Measurements from ENCODE around the gene TRPV2. TPM values are rescaled to one million over a fixed set of nuclear protein-coding genes. Genes with fewer than 3 reads are reported as not detected.
"Not testable (repeated sequence)": the region's sequence is repeated elsewhere in the genome, so short reads cannot be mapped to it uniquely, and the experiment has no call there.

The TRPV2 gene
- polyA plus RNA-seq, 1 donor, result 5.9 TPM

GRCh38 chr17:16444258-16444886 is 29.0 kb downstream of the TRPV2 start:
- Histone ChIP-seq H3K36me3 (ENCODE audit: control insufficient read depth, insufficient read depth, low read length) (peaks cover 83% of the 10 kb centered on the region), H3K9me3 (ENCODE audit: control insufficient read depth, low read depth, low read length) (no peaks in the 10 kb centered on the region), H3K27ac (ENCODE audit: low read length) (no peak overlapping the region), H3K4me3 (ENCODE audit: low read length) (no peak overlapping the region), H3K4me1 (ENCODE audit: control insufficient read depth, insufficient read depth, low read length) (peaks cover 7% of the 10 kb centered on the region), H3K27me3 (ENCODE audit: control insufficient read depth, insufficient read depth, low read length) (no peaks in the 10 kb centered on the region)
- no CpG with 5 or more reads among the region's 6 CpGs for WGBS (ENCODE audit: insufficient coverage, low lambda C conversion rate)
- DNase-seq, result no peak

- Histone ChIP-seq H3K4me1 (ENCODE audit: control insufficient read depth, insufficient read depth, low read length) (peaks cover 4% of the 10 kb centered on the region), H3K4me3 (ENCODE audit: low read length) (no peak overlapping the region), H3K27me3 (ENCODE audit: control insufficient read depth, insufficient read depth, low read length) (no peaks in the 10 kb centered on the region), H3K27ac (ENCODE audit: low read length) (no peak overlapping the region), H3K9me3 (ENCODE audit: control insufficient read depth, low read depth, low read length) (no peaks in the 10 kb centered on the region), H3K36me3 (ENCODE audit: control insufficient read depth, insufficient read depth, low read length) (peaks cover 79% of the 10 kb centered on the region)
- DNase-seq, result no peak
- no CpG with 5 or more reads among the region's 12 CpGs for WGBS (ENCODE audit: insufficient coverage, low lambda C conversion rate)
Measured at GRCh38 chr17:16446338-16446983, 31.1 kb downstream of the TRPV2 start.

GRCh38 chr17:16447676-16448075 is 32.3 kb downstream of the TRPV2 start:
- DNase-seq, result no peak
- Histone ChIP-seq H3K4me1 (ENCODE audit: control insufficient read depth, insufficient read depth, low read length) (peaks cover 4% of the 10 kb centered on the region), H3K27ac (ENCODE audit: low read length) (no peak overlapping the region), H3K4me3 (ENCODE audit: low read length) (no peak overlapping the region), H3K36me3 (ENCODE audit: control insufficient read depth, insufficient read depth, low read length) (peaks cover 67% of the 10 kb centered on the region), H3K9me3 (ENCODE audit: control insufficient read depth, low read depth, low read length) (no peaks in the 10 kb centered on the region), H3K27me3 (ENCODE audit: control insufficient read depth, insufficient read depth, low read length) (no peaks in the 10 kb centered on the region)
- no CpG with 5 or more reads among the region's 8 CpGs for WGBS (ENCODE audit: insufficient coverage, low lambda C conversion rate)

- Histone ChIP-seq H3K9me3 (ENCODE audit: control insufficient read depth, low read depth, low read length) (no peaks in the 10 kb centered on the region), H3K4me3 (ENCODE audit: low read length) (no peak overlapping the region), H3K27me3 (ENCODE audit: control insufficient read depth, insufficient read depth, low read length) (no peaks in the 10 kb centered on the region), H3K4me1 (ENCODE audit: control insufficient read depth, insufficient read depth, low read length) (peaks cover 4% of the 10 kb centered on the region), H3K36me3 (ENCODE audit: control insufficient read depth, insufficient read depth, low read length) (peaks cover 59% of the 10 kb centered on the region), H3K27ac (ENCODE audit: low read length) (no peak overlapping the region)
- no CpG with 5 or more reads among the region's 6 CpGs for WGBS (ENCODE audit: insufficient coverage, low lambda C conversion rate)
- DNase-seq, result no peak
Measured at GRCh38 chr17:16448490-16448889, 33.1 kb downstream of the TRPV2 start.

GRCh38 chr17:16449121-16449570 is 33.8 kb downstream of the TRPV2 start:
- no peak overlapping the region for H3K27ac ChIP-seq (ENCODE audit: low read length)
- peaks cover 4% of the 10 kb centered on the region for H3K4me1 ChIP-seq (ENCODE audit: control insufficient read depth, insufficient read depth, low read length)
- H3K27me3 ChIP-seq (ENCODE audit: control insufficient read depth, insufficient read depth, low read length), result no peaks in the 10 kb centered on the region
- H3K4me3 ChIP-seq (ENCODE audit: low read length), result no peak overlapping the region
- no peak for DNase-seq
- H3K9me3 ChIP-seq (ENCODE audit: control insufficient read depth, low read depth, low read length), result no peaks in the 10 kb centered on the region
- WGBS (ENCODE audit: insufficient coverage, low lambda C conversion rate), result no CpG with 5 or more reads among the region's 11 CpGs
- peaks cover 53% of the 10 kb centered on the region for H3K36me3 ChIP-seq (ENCODE audit: control insufficient read depth, insufficient read depth, low read length)

- H3K27ac ChIP-seq (ENCODE audit: low read length), result no peak overlapping the region
- H3K4me3 ChIP-seq (ENCODE audit: low read length), result no peak overlapping the region
- peaks cover 4% of the 10 kb centered on the region for H3K4me1 ChIP-seq (ENCODE audit: control insufficient read depth, insufficient read depth, low read length)
- no peak for DNase-seq
- no peaks in the 10 kb centered on the region for H3K9me3 ChIP-seq (ENCODE audit: control insufficient read depth, low read depth, low read length)
- WGBS (ENCODE audit: insufficient coverage, low lambda C conversion rate), result no CpG with 5 or more reads among the region's 4 CpGs
- H3K36me3 ChIP-seq (ENCODE audit: control insufficient read depth, insufficient read depth, low read length), result peaks cover 48% of the 10 kb centered on the region
- H3K27me3 ChIP-seq (ENCODE audit: control insufficient read depth, insufficient read depth, low read length), result no peaks in the 10 kb centered on the region
Measured at GRCh38 chr17:16450028-16450427, 34.7 kb downstream of the TRPV2 start.

GRCh38 chr17:16452268-16452667 is 36.9 kb downstream of the TRPV2 start:
- not testable (repeated sequence) for H3K4me3 ChIP-seq (ENCODE audit: low read length); H3K27ac ChIP-seq (ENCODE audit: low read length); H3K9me3 ChIP-seq (ENCODE audit: control insufficient read depth, low read depth, low read length); DNase-seq; H3K27me3 ChIP-seq (ENCODE audit: control insufficient read depth, insufficient read depth, low read length)
- no CpG with 5 or more reads among the region's 8 CpGs for WGBS (ENCODE audit: insufficient coverage, low lambda C conversion rate)
- Histone ChIP-seq H3K4me1 (ENCODE audit: control insufficient read depth, insufficient read depth, low read length) (peaks cover 12% of the 10 kb centered on the region), H3K36me3 (ENCODE audit: control insufficient read depth, insufficient read depth, low read length) (peaks cover 35% of the 10 kb centered on the region)

- Histone ChIP-seq H3K27me3 (ENCODE audit: control insufficient read depth, insufficient read depth, low read length) (no peaks in the 10 kb centered on the region), H3K4me1 (ENCODE audit: control insufficient read depth, insufficient read depth, low read length) (peaks cover 13% of the 10 kb centered on the region), H3K36me3 (ENCODE audit: control insufficient read depth, insufficient read depth, low read length) (peaks cover 34% of the 10 kb centered on the region), H3K27ac (ENCODE audit: low read length) (no peak overlapping the region), H3K9me3 (ENCODE audit: control insufficient read depth, low read depth, low read length) (no peaks in the 10 kb centered on the region), H3K4me3 (ENCODE audit: low read length) (no peak overlapping the region)
- WGBS (ENCODE audit: insufficient coverage, low lambda C conversion rate), result no CpG with 5 or more reads among the region's 4 CpGs
- DNase-seq, result no peak
Measured at GRCh38 chr17:16453493-16453851, 38.1 kb downstream of the TRPV2 start.

GRCh38 chr17:16455997-16456741 is 40.8 kb downstream of the TRPV2 start:
- Histone ChIP-seq H3K27me3 (ENCODE audit: control insufficient read depth, insufficient read depth, low read length) (no peaks in the 10 kb centered on the region), H3K36me3 (ENCODE audit: control insufficient read depth, insufficient read depth, low read length) (peaks cover 31% of the 10 kb centered on the region), H3K9me3 (ENCODE audit: control insufficient read depth, low read depth, low read length) (no peaks in the 10 kb centered on the region), H3K27ac (ENCODE audit: low read length) (peak overlapping the region; percentile 20), H3K4me1 (ENCODE audit: control insufficient read depth, insufficient read depth, low read length) (peaks cover 30% of the 10 kb centered on the region), H3K4me3 (ENCODE audit: low read length) (no peak overlapping the region)
- no peak for DNase-seq
- 50% methylated on average over 1 of the region's 5 CpGs for WGBS (ENCODE audit: insufficient coverage, low lambda C conversion rate)

- Histone ChIP-seq H3K4me1 (ENCODE audit: control insufficient read depth, insufficient read depth, low read length) (peaks cover 30% of the 10 kb centered on the region), H3K27me3 (ENCODE audit: control insufficient read depth, insufficient read depth, low read length) (no peaks in the 10 kb centered on the region), H3K4me3 (ENCODE audit: low read length) (no peak overlapping the region), H3K9me3 (ENCODE audit: control insufficient read depth, low read depth, low read length) (no peaks in the 10 kb centered on the region), H3K36me3 (ENCODE audit: control insufficient read depth, insufficient read depth, low read length) (peaks cover 38% of the 10 kb centered on the region), H3K27ac (ENCODE audit: low read length) (peak overlapping the region; percentile 20)
- WGBS (ENCODE audit: insufficient coverage, low lambda C conversion rate), result 0% methylated on average over 1 of the region's 9 CpGs
- peak; percentile 69 to 75 for DNase-seq
Measured at GRCh38 chr17:16456742-16457316, 41.5 kb downstream of the TRPV2 start.
